ENCODE data around the gene MED13L.

DNA sequence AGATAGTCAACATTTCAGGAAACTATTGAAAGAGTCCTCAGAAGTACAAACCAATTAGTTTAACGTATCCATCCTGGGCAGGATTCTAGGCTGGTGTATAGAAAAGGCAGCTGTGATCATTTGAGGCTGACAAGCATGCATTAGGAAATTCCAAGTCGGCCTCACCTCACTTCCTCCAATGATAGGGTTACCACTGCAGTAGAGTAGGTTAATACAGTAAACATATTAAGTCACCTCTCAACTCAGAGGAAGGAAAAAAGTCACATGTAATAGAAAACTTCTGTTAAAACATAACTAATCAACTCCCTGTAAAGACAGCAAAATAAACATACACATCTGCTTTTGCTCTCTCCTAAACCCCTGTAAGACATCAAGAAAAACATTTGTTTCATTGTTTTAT lies 33.5 kb downstream of the MED13L start:
- no peak for TF ChIP-seq POLR2AphosphoS5 (IDR thresholded peaks at IDR 0.05)
- TF ChIP-seq, protein P1, sequence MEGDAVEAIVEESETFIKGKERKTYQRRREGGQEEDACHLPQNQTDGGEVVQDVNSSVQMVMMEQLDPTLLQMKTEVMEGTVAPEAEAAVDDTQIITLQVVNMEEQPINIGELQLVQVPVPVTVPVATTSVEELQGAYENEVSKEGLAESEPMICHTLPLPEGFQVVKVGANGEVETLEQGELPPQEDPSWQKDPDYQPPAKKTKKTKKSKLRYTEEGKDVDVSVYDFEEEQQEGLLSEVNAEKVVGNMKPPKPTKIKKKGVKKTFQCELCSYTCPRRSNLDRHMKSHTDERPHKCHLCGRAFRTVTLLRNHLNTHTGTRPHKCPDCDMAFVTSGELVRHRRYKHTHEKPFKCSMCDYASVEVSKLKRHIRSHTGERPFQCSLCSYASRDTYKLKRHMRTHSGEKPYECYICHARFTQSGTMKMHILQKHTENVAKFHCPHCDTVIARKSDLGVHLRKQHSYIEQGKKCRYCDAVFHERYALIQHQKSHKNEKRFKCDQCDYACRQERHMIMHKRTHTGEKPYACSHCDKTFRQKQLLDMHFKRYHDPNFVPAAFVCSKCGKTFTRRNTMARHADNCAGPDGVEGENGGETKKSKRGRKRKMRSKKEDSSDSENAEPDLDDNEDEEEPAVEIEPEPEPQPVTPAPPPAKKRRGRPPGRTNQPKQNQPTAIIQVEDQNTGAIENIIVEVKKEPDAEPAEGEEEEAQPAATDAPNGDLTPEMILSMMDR (IDR thresholded peaks at IDR 0.05) = no peak
